Ectodermal cell (in vitro differentiated cells): ENCODE data around the gene STXBP4.

ENCODE experiments used
- H3K27ac ChIP-seq: 2 replicates; pipeline ENCODE4 v1.7.0; 2013; ENCODE audit warnings: mild to moderate bottlenecking, low read depth, low read length; ENCODE audit not compliant: insufficient read depth, poor library complexity, severe bottlenecking
- H3K27me3 ChIP-seq: 2 replicates; pipeline ENCODE4 v1.7.0; 2013; ENCODE audit warnings: mild to moderate bottlenecking, low read length; ENCODE audit not compliant: insufficient read depth, control insufficient read depth, poor library complexity, severe bottlenecking
- H3K36me3 ChIP-seq: one replicate; pipeline ENCODE4 v1.7.0; 2013; ENCODE audit warnings: low read length; ENCODE audit not compliant: control insufficient read depth, insufficient read depth
- H3K4me1 ChIP-seq: one replicate; pipeline ENCODE4 v1.7.0; 2013; ENCODE audit warnings: low read length; ENCODE audit not compliant: control insufficient read depth, insufficient read depth
- H3K4me3 ChIP-seq: 2 replicates; pipeline ENCODE4 v1.7.0; 2013; ENCODE audit warnings: low read depth, low read length, control low read depth; ENCODE audit not compliant: insufficient read depth
- H3K9me3 ChIP-seq: 2 replicates; pipeline ENCODE4 v1.7.0; 2013; ENCODE audit warnings: mild to moderate bottlenecking, low read length, moderate library complexity; ENCODE audit not compliant: control insufficient read depth
- WGBS, 2 experiments: methylation state at CpG; one replicate each; pipeline ENCODE4 v1.1.7; 2013; ENCODE audit warnings: missing lambda C conversion rate in 2 of 2; 5-methylcytosine and 5-hydroxymethylcytosine counted together

STXBP4 gene

DNA sequence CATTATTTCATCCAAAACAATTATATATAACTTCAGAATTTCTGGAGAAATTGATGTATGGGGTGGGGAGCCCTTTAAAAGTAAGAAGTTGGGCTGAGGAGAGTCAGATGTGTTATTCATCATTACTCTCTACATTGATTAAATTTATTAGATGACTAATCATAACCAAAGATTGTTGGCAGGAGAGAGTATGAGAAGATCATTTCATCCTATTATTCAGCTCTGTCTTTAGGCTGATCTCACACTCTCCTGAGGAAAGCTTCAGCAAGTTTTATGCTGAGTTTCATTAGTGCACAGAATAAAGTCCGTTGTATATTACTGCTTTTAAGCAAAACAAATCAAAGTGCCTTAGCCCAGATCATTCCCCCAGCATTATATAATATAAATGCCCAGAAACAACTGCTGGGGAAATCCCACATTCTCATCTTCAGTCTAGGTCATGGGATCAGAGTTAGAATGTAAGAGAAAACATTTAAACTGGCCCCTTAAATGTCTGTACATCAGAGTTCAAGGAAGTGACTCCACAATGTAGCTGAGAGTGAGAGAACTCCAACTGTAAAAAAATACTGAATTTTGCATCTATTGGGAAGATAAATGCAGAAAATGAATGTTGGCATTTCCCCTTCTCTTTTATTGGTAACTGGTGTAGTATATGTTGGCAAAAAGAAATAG is 166.1 kb downstream of the STXBP4 start:
- H3K27ac ChIP-seq = no peak overlapping the region
- no peak overlapping the region for H3K4me3 ChIP-seq
- H3K9me3 ChIP-seq = no peaks in the 10 kb centered on the region

DNA sequence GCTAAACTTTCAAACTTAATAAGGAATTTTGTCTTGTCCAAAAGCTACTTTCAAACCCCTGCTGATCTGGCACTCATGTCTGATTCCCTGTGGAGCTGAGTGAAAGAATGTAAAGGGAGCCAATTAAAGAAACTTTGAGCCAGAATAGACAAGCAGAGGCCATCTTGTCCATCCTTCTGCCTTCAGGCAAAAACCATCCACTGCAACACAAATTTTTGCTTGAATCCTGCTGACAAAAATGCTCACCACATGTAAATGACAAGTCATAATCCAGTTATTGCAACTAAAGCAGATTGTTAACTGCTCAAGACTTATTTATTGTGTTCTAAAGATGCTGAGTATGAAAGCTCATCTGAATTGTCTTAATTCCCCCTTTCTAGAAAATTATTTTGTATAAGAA is 172.2 kb downstream of the STXBP4 start:
- no peak overlapping the region for H3K27ac ChIP-seq
- no peaks in the 10 kb centered on the region for H3K36me3 ChIP-seq
- H3K4me1 ChIP-seq = peaks cover 10% of the 10 kb centered on the region
- no peak overlapping the region for H3K4me3 ChIP-seq
- no peaks in the 10 kb centered on the region for H3K27me3 ChIP-seq
- no peaks in the 10 kb centered on the region for H3K9me3 ChIP-seq

More for the DNA sequence above, 166.1 kb downstream of the STXBP4 start:
- Histone ChIP-seq H3K27me3 (no peaks in the 10 kb centered on the region), H3K36me3 (no peaks in the 10 kb centered on the region), H3K4me1 (no peaks in the 10 kb centered on the region)
- 93 to 100% methylated on average over 1 of the region's 1 CpG for WGBS, 2 experiments

DNA sequence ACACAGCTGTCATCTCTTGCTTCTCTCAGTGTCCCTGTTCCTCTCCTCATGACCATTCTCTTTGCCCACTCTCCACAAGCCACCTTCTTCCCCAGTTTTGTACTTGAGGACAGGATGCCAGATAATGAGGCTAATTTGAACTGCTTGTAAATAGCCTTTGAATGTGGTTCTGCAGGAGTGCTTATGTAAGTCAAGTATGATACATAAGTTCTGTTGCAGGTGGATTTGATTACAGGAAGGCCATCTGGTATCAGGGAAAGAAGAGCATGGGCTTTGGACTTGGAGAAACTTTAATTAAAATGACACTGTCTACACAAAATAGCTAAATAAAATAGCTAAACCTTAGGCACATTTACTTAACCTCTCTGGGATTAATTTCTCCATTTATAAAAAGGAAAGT is 176.0 kb downstream of the STXBP4 start:
- no peaks in the 10 kb centered on the region for H3K36me3 ChIP-seq
- H3K4me3 ChIP-seq = no peak overlapping the region
- H3K4me1 ChIP-seq = peaks cover 10% of the 10 kb centered on the region
- no peak overlapping the region for H3K27ac ChIP-seq
- no peaks in the 10 kb centered on the region for H3K9me3 ChIP-seq
- no peaks in the 10 kb centered on the region for H3K27me3 ChIP-seq

DNA sequence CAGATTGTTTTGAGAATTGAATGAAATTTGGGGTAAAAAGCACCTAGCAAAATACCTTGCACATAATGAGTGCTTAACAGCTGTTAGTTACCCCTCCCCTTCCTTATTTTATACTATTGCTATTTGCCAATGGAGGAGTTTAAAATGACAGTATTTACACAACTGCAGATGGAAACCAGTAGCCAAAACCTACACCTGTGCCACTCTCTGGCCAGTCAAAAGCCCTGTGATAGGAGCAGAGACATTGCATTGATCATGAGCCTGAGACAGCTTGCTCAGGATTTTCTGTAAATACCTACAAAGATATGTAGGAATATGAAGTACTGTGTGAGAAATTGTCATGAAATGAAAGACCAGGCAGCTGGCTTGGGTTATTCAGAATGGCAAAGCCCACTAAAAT is 180.9 kb downstream of the STXBP4 start:
- no peak overlapping the region for H3K4me3 ChIP-seq
- H3K27me3 ChIP-seq = no peaks in the 10 kb centered on the region
- H3K36me3 ChIP-seq = no peaks in the 10 kb centered on the region
- H3K4me1 ChIP-seq = no peaks in the 10 kb centered on the region
- H3K9me3 ChIP-seq = no peaks in the 10 kb centered on the region
- no peak overlapping the region for H3K27ac ChIP-seq

DNA sequence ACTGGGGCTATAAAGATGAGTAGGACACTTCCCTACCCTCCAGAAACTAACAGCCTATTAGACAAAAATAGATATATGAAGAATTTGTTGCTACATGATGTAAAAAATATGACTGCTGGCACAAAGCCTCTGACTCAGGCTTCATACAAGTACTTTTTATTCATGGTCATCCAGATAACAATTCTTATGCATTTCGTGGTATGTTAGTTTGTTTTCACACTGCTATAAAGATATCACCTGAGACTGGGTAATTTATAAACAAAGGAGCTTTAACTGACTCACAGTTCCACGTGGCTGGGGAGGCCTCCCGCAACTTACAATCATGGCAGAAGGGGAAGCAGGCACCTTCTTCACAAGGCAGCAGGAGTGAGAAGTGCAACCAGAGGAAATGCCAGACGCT is 183.7 kb downstream of the STXBP4 start:
- Histone ChIP-seq H3K27me3 (no peaks in the 10 kb centered on the region), H3K4me3 (no peak overlapping the region), H3K27ac (no peak overlapping the region), H3K9me3 (no peaks in the 10 kb centered on the region), H3K36me3 (no peaks in the 10 kb centered on the region), H3K4me1 (no peaks in the 10 kb centered on the region)
- WGBS, 2 experiments = 85 to 88% methylated on average over 3 to 4 of the region's 4 CpGs

GRCh38 chr17:55154101-55154500 is 185.5 kb downstream of the STXBP4 start:
- no peak overlapping the region for H3K27ac ChIP-seq
- WGBS, 2 experiments = 100% methylated on average over 2 of the region's 2 CpGs; no CpG with 5 or more reads in 1 of the 2 experiments

DNA sequence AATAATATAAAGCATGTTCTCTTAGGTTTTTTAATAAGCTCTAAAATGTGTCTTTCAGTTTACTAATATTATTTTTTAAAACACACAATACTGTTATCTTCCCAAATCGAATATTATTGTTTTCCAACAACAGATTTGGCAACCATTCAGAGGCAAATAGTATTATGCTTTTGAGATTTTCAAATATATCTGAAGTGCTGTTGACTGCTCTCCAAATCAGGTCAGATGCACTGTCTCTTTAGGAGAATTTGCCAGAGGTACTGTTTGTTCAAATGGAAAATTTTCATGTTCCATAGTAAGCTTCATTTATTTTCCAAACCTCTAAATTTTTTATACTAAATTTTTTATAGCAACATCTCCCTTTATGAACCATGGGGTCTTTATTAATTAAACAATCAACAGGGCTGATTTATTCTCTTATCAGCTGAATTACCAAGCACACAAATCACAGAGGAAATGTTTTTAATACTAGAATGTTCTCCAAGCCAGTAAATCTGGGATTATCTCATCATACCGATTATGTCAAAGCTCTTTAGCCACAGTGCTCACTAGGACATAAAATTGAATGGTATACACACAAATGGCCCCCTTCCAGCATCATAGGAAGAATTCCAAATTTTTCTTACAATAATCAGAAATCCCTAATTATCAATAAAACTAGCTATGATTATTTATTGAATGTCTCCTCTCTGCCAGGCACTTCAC is 187.4 kb downstream of the STXBP4 start:
- Histone ChIP-seq H3K27me3 (no peaks in the 10 kb centered on the region), H3K9me3 (no peaks in the 10 kb centered on the region), H3K4me1 (peaks cover 4% of the 10 kb centered on the region), H3K27ac (no peak overlapping the region), H3K36me3 (no peaks in the 10 kb centered on the region), H3K4me3 (no peak overlapping the region)
- 92 to 100% methylated on average over 1 to 2 of the region's 2 CpGs for WGBS, 2 experiments

More at GRCh38 chr17:55154101-55154500, 185.5 kb downstream of the STXBP4 start:
- H3K4me3 ChIP-seq = no peak overlapping the region
- no peaks in the 10 kb centered on the region for H3K36me3 ChIP-seq
- H3K9me3 ChIP-seq = no peaks in the 10 kb centered on the region
- no peaks in the 10 kb centered on the region for H3K4me1 ChIP-seq
- H3K27me3 ChIP-seq = no peaks in the 10 kb centered on the region

- 100% methylated on average over 2 of the region's 2 CpGs; no CpG with 5 or more reads in 1 of the 2 experiments for WGBS, 2 experiments
- no peak overlapping the region for H3K27ac ChIP-seq
- no peaks in the 10 kb centered on the region for H3K36me3 ChIP-seq
- H3K4me3 ChIP-seq = no peak overlapping the region
- peaks cover 4% of the 10 kb centered on the region for H3K4me1 ChIP-seq
- H3K27me3 ChIP-seq = no peaks in the 10 kb centered on the region
- H3K9me3 ChIP-seq = no peaks in the 10 kb centered on the region
Measured at GRCh38 chr17:55157165-55157564, 188.6 kb downstream of the STXBP4 start.

DNA sequence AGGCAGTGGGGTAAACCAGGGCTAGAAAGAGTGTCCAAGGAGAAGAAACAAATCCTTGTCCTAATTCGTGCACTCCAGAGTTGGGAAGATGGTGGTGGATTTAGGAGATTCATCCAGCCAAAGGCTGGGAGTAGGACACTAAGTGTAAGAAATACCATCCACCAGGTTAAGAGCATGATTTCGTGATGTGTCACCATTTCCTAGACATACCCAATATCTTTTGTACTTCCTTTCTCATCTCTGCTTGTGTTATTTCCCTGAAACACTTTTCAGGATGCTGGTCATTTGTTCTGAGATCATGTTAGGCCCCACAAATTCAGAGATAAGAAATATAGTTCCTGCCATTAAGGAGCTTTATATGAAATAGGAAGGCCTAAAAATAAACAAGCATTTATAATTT is 189.9 kb downstream of the STXBP4 start:
- Histone ChIP-seq H3K36me3 (no peaks in the 10 kb centered on the region), H3K9me3 (no peaks in the 10 kb centered on the region), H3K27ac (no peak overlapping the region), H3K4me3 (no peak overlapping the region), H3K4me1 (peaks cover 4% of the 10 kb centered on the region), H3K27me3 (no peaks in the 10 kb centered on the region)
- WGBS, 2 experiments = 70 to 75% methylated on average over 2 of the region's 2 CpGs

DNA sequence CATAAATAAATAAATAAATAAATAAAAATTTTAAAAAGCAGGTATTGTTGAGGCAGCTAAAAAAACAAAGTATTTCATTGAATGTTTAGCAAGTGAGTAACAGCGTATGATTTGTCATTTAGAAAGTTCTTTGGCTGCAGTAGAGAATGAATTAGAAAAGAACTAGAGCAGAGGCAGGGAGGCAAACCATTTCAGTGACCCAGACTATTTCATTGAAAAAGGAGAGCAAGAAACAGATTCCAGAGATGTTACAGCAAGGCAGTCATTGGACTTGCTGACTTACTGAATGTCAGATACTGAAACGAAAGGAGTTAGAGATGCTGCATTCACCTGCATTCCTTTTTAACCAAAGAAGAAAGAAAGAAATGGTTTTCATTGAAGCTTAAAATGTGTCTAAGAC is 190.7 kb downstream of the STXBP4 start:
- 89 to 96% methylated on average over 2 of the region's 2 CpGs for WGBS, 2 experiments
- Histone ChIP-seq H3K36me3 (no peaks in the 10 kb centered on the region), H3K4me3 (no peak overlapping the region), H3K4me1 (peaks cover 4% of the 10 kb centered on the region), H3K27ac (no peak overlapping the region), H3K9me3 (no peaks in the 10 kb centered on the region), H3K27me3 (no peaks in the 10 kb centered on the region)
